IMR-90 (cell line): Measurements from ENCODE around the gene ITPR2. TPM values are rescaled to one million over a fixed set of nuclear protein-coding genes. Genes with fewer than 3 reads are reported as not detected.

Experiments
- ATAC-seq: fragments of 200-7000 bp; cut with Tn5 transposase; 2 replicates; pipeline ENCODE4 v1.9.1; 2020; ENCODE audit warnings: low read depth, mild to moderate bottlenecking, moderate library complexity
- BruUV-seq: library from RNA; stranded (reverse); fragments of 400-500 nt; replicated peaks from 2 replicates; lab custom pipeline; 2021; lab: Mats Ljungman, UMichigan
- CTCF ChIA-PET: fragments of 300-600 bp; formaldehyde crosslinking; extraction: SDS; loops from one replicate; lab custom pipeline; 2021; ENCODE audit warnings: antibody characterized with exemption; lab: Yijun Ruan, JAX
- POLR2A ChIA-PET: fragments of 300-600 bp; sonication (Branson Sonifier 250); formaldehyde crosslinking; loops from one replicate; lab custom pipeline; 2022; ENCODE audit warnings: antibody characterized with exemption; ENCODE audit not compliant: unreplicated experiment; lab: Charles Lee
- DNase-seq: peaks from one replicate; pipeline ENCODE4 v3.0.0; 2013
- H2AFZ ChIP-seq: replicated peaks from 2 replicates; pipeline ENCODE3; 2013; ENCODE audit warnings: low read length, mild to moderate bottlenecking; ENCODE audit not compliant: poor library complexity
- H2AK5ac ChIP-seq: 2 replicates; pipeline ENCODE4 v1.6.1; 2013; ENCODE audit warnings: low read depth, low read length, inconsistent platforms
- H2AK9ac ChIP-seq: replicated peaks from 2 replicates; pipeline ENCODE3; 2013; ENCODE audit warnings: mild to moderate bottlenecking, low read depth, low read length, moderate library complexity; ENCODE audit not compliant: poor library complexity
- H2BK120ac ChIP-seq: 2 replicates; pipeline ENCODE4 v1.6.1; 2013; ENCODE audit warnings: low read depth, low read length, inconsistent platforms
- H2BK15ac ChIP-seq: 3 replicates; pipeline ENCODE4 v1.6.1; 2013; ENCODE audit warnings: low read depth, low read length, inconsistent platforms
- H2BK20ac ChIP-seq: 2 replicates; pipeline ENCODE4 v1.6.1; 2013; ENCODE audit warnings: low read depth, mild to moderate bottlenecking, inconsistent platforms, low read length, moderate library complexity
- H2BK5ac ChIP-seq: 2 replicates; pipeline ENCODE4 v1.6.1; 2013; ENCODE audit warnings: mild to moderate bottlenecking, low read depth, low read length, inconsistent platforms; ENCODE audit not compliant: poor library complexity, severe bottlenecking
- H3K14ac ChIP-seq: replicated peaks from 2 replicates; pipeline ENCODE4 v1.6.1; 2013; ENCODE audit warnings: low read depth, low read length, inconsistent platforms
- H3K18ac ChIP-seq: 2 replicates; pipeline ENCODE4 v1.6.1; 2013; ENCODE audit warnings: low read depth, low read length, control low read depth
- H3K23ac ChIP-seq: 2 replicates; pipeline ENCODE4 v1.6.1; 2013; ENCODE audit warnings: low read depth, low read length, inconsistent platforms
- H3K27ac ChIP-seq: 2 replicates; pipeline ENCODE4 v1.5.1; 2013; ENCODE audit warnings: mild to moderate bottlenecking, control low read depth, low read length; ENCODE audit not compliant: insufficient read depth
- H3K27me3 ChIP-seq: 2 replicates; pipeline ENCODE4 v1.6.1; 2013; ENCODE audit warnings: low read length; ENCODE audit not compliant: control insufficient read depth, insufficient read depth
- H3K36me3 ChIP-seq: 2 replicates; pipeline ENCODE4 v1.6.1; 2013; ENCODE audit warnings: low read length, mixed read lengths; ENCODE audit not compliant: control insufficient read depth, insufficient read depth
- H3K4ac ChIP-seq: 2 replicates; pipeline ENCODE4 v1.6.1; 2013; ENCODE audit warnings: low read depth, low read length, inconsistent platforms
- H3K4me1 ChIP-seq: 2 replicates; pipeline ENCODE4 v1.6.1; 2013; ENCODE audit warnings: low read length, mixed read lengths; ENCODE audit not compliant: control insufficient read depth, insufficient read depth
- H3K4me2 ChIP-seq: 2 replicates; pipeline ENCODE4 v1.6.1; 2013; ENCODE audit warnings: low read depth, mild to moderate bottlenecking, control low read depth, low read length, moderate library complexity
- H3K4me3 ChIP-seq: 2 replicates; pipeline ENCODE4 v1.5.1; 2013; ENCODE audit warnings: low read depth, mild to moderate bottlenecking, control low read depth, low read length, moderate library complexity; ENCODE audit not compliant: insufficient read depth
- H3K56ac ChIP-seq: 2 replicates; pipeline ENCODE4 v1.6.1; 2013; ENCODE audit warnings: low read length, inconsistent platforms; ENCODE audit not compliant: insufficient read depth; ENCODE audit errors: extremely low read depth
- H3K79me1 ChIP-seq, 2 experiments: 2 replicates each; pipeline ENCODE4 v1.6.1; 2013; ENCODE audit warnings: low read length in 2 of 2, inconsistent platforms in 1 of 2, low read depth in 1 of 2
- H3K9ac ChIP-seq: 2 replicates; pipeline ENCODE4 v1.6.1; 2013; ENCODE audit warnings: low read depth, low read length, control low read depth
- H3K9me1 ChIP-seq: 2 replicates; pipeline ENCODE4 v1.6.1; 2013; ENCODE audit warnings: low read length, inconsistent platforms; ENCODE audit not compliant: insufficient read depth
- H3K9me3 ChIP-seq: 2 replicates; pipeline ENCODE4 v1.6.1; 2013; ENCODE audit warnings: low read length; ENCODE audit not compliant: control insufficient read depth, insufficient read depth
- H4K20me1 ChIP-seq: 2 replicates; pipeline ENCODE4 v1.6.1; 2013; ENCODE audit warnings: low read length, inconsistent platforms; ENCODE audit not compliant: insufficient read depth
- H4K5ac ChIP-seq: 2 replicates; pipeline ENCODE4 v1.6.1; 2013; ENCODE audit warnings: mild to moderate bottlenecking, low read depth, low read length, control low read depth
- H4K8ac ChIP-seq, 2 experiments: 2 replicates each; pipeline ENCODE4 v1.6.1; 2013; ENCODE audit warnings: low read depth in 2 of 2, low read length in 2 of 2, control low read depth in 1 of 2, inconsistent platforms in 1 of 2
- H4K91ac ChIP-seq: 2 replicates; pipeline ENCODE4 v1.6.1; 2013; ENCODE audit warnings: low read depth, low read length, inconsistent platforms; ENCODE audit not compliant: insufficient read depth
- CEBPB ChIP-seq: IDR thresholded peaks from 2 replicates; pipeline ENCODE4 v1.6.1; 2012; ENCODE audit warnings: low read depth, low read length, improper control_type of control experiment
- CTCF ChIP-seq: conservative IDR thresholded peaks from 2 replicates; pipeline ENCODE4 v1.5.1; 2012; ENCODE audit warnings: mild to moderate bottlenecking, low read depth, low read length, improper control_type of control experiment
- FOS ChIP-seq: fragments of 150-350 bp; IDR thresholded peaks from 2 replicates; pipeline ENCODE4 v1.6.1; 2016; ENCODE audit warnings: low read depth, low read length
- POLR2A ChIP-seq: IDR thresholded peaks from 2 replicates; pipeline ENCODE4 v1.6.1; 2012; ENCODE audit warnings: mild to moderate bottlenecking, low read depth, low read length
- RAD21 ChIP-seq: IDR thresholded peaks from 2 replicates; pipeline ENCODE4 v1.6.1; 2012; ENCODE audit warnings: low read length, improper control_type of control experiment
- SMC3 ChIP-seq: fragments of 150-350 bp; IDR thresholded peaks from 2 replicates; pipeline ENCODE4 v1.6.1; 2016; ENCODE audit warnings: low read depth, mild to moderate bottlenecking, antibody characterized with exemption, low read length, moderate library complexity
- WGBS, 2 experiments: methylation state at CpG; one replicate each; pipeline versions ENCODE4 v1.1.5 to v1.1.7; 2013; ENCODE audit warnings: missing lambda C conversion rate in 2 of 2; ENCODE audit not compliant: insufficient read length in 1 of 2; ENCODE audit errors: extremely low coverage in 2 of 2; 5-methylcytosine and 5-hydroxymethylcytosine counted together
- dilution Hi-C: fragments of 300-500 bp; cut with HindIII; formaldehyde crosslinking; loops from one replicate; pipeline ENCODE4 v1.14.3; 2018; ENCODE audit warnings: low sequenced_read_pairs; ENCODE audit not compliant: unreplicated experiment
- in situ Hi-C: fragments of 300-500 bp; cut with MboI; formaldehyde crosslinking; loops from 3 replicates; pipeline ENCODE4 v1.14.3; 2019; ENCODE audit warnings: low sequenced_read_pairs, inconsistent platforms, mixed read lengths
- intact Hi-C: fragments of 100-400 bp; cut with micrococcal nuclease; formaldehyde crosslinking; loops from 2 replicates; pipeline ENCODE4 v1.10.0; 2022
- polyA plus RNA-seq, 3 experiments: library from polyadenylated mRNA; depleted of rRNA; stranded (reverse); fragments of >200 nt; gene quantifications; 2 replicates each; pipeline ENCODE4 v1.2.3, GENCODE V29; 2012; ENCODE audit warnings: low replicate concordance in 1 of 3
- total RNA-seq: library from RNA; depleted of rRNA; stranded (reverse); fragments of >200 nt; gene quantifications from 2 replicates; pipeline ENCODE4 v1.2.3, GENCODE V29; 2012
- TF ChIP-seq, protein P1 (sequence below): fragments of 150-350 bp; IDR thresholded peaks from 2 replicates; pipeline ENCODE4 v1.6.1; 2016; ENCODE audit warnings: low read depth, mild to moderate bottlenecking, low read length, moderate library complexity, borderline replicate concordance
- TF ChIP-seq, protein P2 (sequence below): fragments of 150-350 bp; IDR thresholded peaks from 2 replicates; pipeline ENCODE4 v1.6.1; 2017; ENCODE audit warnings: mild to moderate bottlenecking, antibody characterized with exemption, low read length, low read depth

The ITPR2 gene
- total and polyA plus RNA-seq, 2 of the 4 experiments (the other 2 are of a cell fraction), result 1.2 to 9.0 TPM

- Histone ChIP-seq H3K9ac (no peak overlapping the region), H2BK120ac (no peak overlapping the region), H2AFZ (peak overlapping the region; percentile 60), H3K36me3 (no peaks in the 10 kb centered on the region), H4K8ac (no peak overlapping the region), H2BK15ac (0 out of 3 replicates have a peak overlapping the region, but pooled peaks have one; percentile 24), H2BK5ac (no peak overlapping the region), H4K20me1 (no peaks in the 10 kb centered on the region), H3K9me1 (0 out of 2 replicates have a peak, but pooled peaks cover 3% of the 10 kb centered on the region), H3K4me2 (no peak overlapping the region), H3K56ac (no peak overlapping the region), H3K79me1 (no peaks in the 10 kb centered on the region), H3K27ac (no peak overlapping the region), H2AK9ac (no peak overlapping the region), H3K18ac (no peak overlapping the region), H4K5ac (no peak overlapping the region), H3K14ac (no peak overlapping the region), H3K23ac (no peak overlapping the region), H2BK20ac (no peak overlapping the region), H2AK5ac (0 out of 2 replicates have a peak overlapping the region, but pooled peaks have one; percentile 29), H4K91ac (peak overlapping the region; percentile 57), H3K27me3 (peaks cover 8% of the 10 kb centered on the region; the same call in 1 of the 2 replicates), H3K9me3 (no peaks in the 10 kb centered on the region), H3K4ac (peak overlapping the region; percentile 38; the same call in 1 of the 2 replicates), H3K4me3 (no peak overlapping the region), H3K4me1 (0 out of 2 replicates have a peak, but pooled peaks cover 5% of the 10 kb centered on the region)
- WGBS, 2 experiments, result no CpG with 5 or more reads among the region's 12 CpGs
- dilution Hi-C loops (no loop called here), intact Hi-C loops (loop anchor here (1.0 to 5.0 kb wide), 2 partner anchors 32 to 159 kb away; partner anchors contain the start of gene TM7SF3), in situ Hi-C loops (no loop called here)
- DNase-seq (peak; percentile 56), ATAC-seq (peak; percentile 94)
- no TSS peak for BruUV-seq
- CTCF ChIA-PET, result no interaction called here
- POLR2A ChIA-PET, result no interaction called here
- TF ChIP-seq CEBPB (0 out of 2 replicates have a peak, but pooled peaks have one; percentile 12), POLR2A (no peak), RAD21 (peak; percentile 71), SMC3 (peak; percentile 86), CTCF (peak; percentile 82), FOS (no peak)
- TF ChIP-seq, protein P1, sequence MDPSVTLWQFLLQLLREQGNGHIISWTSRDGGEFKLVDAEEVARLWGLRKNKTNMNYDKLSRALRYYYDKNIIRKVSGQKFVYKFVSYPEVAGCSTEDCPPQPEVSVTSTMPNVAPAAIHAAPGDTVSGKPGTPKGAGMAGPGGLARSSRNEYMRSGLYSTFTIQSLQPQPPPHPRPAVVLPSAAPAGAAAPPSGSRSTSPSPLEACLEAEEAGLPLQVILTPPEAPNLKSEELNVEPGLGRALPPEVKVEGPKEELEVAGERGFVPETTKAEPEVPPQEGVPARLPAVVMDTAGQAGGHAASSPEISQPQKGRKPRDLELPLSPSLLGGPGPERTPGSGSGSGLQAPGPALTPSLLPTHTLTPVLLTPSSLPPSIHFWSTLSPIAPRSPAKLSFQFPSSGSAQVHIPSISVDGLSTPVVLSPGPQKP, result no peak
- TF ChIP-seq, protein P2, sequence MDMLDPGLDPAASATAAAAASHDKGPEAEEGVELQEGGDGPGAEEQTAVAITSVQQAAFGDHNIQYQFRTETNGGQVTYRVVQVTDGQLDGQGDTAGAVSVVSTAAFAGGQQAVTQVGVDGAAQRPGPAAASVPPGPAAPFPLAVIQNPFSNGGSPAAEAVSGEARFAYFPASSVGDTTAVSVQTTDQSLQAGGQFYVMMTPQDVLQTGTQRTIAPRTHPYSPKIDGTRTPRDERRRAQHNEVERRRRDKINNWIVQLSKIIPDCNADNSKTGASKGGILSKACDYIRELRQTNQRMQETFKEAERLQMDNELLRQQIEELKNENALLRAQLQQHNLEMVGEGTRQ, result no peak
Observed at GRCh38 chr12:26853303-26854030, 20.5 kb upstream of the ITPR2 start.
